NCI-H2107 treated with DMSO at 0.1 percent for 48 hours (cell line): ENCODE data around the gene C14orf119.

ENCODE experiments used
- DNase-seq: peaks from one replicate; lab custom pipeline; 2025; ENCODE audit not compliant: unreplicated experiment; lab: John Stamatoyannopoulos, UW

Gene C14orf119

GRCh38 chr14:23095196-23096108 is at the start of gene C14orf119:
C14orf119 (plus strand) TSS chr14:23095505; CDS start chr14:23097659, 2,154 bp downstream.
- DNase-seq: no peak

DNA sequence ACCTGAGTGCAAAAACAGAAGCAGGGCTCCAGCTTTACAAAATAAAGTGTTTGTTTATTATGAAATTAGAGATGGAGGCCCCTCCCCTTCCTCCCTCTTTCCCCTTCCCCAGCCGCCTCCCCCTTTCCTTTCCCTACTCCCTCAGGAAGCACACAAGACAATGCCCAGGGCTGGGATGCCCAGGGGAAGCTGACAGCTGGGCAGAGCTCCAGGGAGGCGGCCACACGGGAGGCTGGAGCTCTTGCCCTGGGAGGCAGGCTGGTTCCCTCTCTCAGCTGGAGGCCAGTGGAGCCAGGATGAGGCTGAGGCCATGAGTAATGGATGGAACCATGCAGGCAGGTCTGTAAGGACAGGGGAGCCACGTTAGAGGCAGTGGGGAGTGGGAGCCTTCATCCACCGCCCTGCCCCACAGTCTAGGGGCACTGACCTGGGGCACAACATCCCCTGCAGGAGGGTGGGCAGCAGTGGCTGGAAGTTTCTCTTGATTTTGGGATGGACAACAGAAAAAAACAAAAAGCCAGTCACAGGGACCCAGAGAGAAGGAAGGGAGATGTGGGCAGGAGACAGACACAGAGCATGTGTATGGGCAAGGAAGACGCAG is 48.2 kb upstream of the C14orf119 start:
- DNase-seq: no peak

- no peak for DNase-seq
Observed at GRCh38 chr14:23047751-23048693, 47.3 kb upstream of the C14orf119 start.

DNA sequence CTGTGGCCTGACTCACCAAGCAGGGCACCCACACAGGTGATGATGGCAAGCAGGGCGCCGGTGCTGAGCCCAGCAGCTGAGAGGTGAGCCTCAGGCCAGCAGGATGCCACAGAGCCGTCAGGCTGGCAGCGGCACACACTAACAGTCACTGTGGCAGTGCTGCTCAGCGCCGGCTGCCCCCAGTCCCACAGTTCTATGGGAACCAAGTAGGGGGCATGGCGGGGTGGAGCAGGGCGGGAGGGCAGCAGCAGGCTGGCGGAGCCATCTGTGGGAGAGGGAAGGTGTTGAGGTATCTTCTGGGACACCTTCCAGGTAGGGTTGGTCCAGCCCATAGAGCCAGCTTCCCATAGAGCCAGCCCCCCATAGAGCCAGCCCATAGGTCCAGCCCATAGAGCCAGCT is 46.3 kb upstream of the C14orf119 start:
- no peak for DNase-seq

DNA sequence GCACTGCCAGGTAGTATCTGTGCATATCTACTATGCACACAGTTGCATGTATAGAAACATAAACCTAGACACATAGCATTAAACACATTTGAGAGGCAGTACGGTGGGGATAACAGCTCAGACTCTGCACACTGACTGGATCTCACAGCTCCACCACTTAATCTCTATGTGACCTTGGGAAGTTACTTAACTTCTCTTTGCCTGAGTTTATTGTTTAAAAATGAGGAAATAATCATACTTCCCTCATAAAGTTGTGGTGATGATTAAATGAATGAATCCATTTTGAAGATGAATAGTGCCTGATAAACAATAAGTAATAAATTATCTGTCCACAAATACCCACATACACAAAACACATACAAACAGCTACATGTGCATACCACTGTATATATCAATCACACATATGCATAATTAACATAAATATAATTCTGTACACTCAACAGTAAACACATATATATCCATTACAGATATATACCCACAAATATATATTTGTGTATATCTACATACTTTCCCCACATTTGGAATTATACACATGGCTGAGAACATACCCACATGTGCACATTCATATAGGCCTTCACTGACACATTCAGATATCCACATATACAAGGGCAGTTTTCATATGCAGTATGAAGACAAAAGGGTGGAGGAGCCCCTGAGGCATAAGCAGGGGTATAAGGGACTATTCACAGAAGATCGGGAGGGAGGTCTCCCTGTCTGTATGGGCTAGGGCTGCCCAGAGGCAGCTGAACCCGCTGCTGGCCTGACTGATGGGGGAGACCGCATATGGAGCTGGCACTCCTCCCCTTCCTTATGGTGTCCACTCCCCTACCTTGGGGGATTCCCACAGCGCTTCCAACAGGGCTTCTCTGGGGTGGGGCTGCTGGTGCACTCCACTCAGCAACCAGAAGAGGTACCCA is 43.9 kb upstream of the C14orf119 start:
- DNase-seq: no peak

DNA sequence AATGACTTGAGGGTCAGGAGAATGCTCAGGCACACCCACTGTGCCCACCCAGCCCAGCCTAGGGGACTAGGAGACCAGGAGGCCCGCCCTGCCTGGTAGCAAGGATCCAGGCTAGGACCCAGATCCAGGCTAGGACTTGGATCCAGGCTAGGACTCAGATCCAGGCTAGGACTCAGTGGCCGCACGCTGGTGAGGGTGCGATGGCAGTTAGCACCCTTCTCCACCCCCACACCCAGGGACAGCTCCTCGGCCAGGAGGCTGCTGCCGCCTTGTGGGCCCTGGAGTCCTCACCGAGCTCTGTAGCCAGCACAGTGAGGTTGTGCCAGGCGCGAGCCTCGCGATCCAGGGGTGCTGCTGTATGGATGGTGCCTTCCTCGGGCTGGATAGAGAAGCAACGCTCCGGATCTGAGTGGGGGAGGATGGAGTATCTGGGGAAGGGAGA is 43.1 kb upstream of the C14orf119 start:
- no peak for DNase-seq

GRCh38 chr14:23052671-23053070 is 42.6 kb upstream of the C14orf119 start:
- no peak for DNase-seq

DNA sequence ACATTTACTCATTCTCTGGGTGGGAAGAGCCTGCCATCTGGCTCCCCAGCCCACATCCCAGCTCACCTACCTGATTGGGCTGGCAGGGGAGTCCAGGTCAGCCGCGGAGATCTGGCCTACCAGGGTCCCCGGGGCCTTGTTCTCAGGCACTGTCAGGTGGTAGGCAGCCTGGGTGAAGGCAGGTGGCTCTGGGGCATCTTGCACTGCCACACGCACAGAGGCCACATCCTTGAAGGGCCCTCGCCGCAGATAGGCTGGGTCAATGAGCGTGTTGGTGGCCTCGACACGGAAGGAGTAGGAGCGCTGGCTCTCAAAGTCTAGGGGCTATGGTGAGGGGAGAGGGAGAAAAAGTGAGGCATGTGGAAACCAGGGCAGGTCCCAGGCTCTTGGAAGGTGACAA is 41.9 kb upstream of the C14orf119 start:
- no peak for DNase-seq

GRCh38 chr14:23054000-23054811 is 41.1 kb upstream of the C14orf119 start:
- DNase-seq: no peak

- no peak for DNase-seq
Observed at GRCh38 chr14:23055147-23055550, 40.2 kb upstream of the C14orf119 start.

GRCh38 chr14:23055621-23056144 is 39.6 kb upstream of the C14orf119 start:
- no peak for DNase-seq

DNA sequence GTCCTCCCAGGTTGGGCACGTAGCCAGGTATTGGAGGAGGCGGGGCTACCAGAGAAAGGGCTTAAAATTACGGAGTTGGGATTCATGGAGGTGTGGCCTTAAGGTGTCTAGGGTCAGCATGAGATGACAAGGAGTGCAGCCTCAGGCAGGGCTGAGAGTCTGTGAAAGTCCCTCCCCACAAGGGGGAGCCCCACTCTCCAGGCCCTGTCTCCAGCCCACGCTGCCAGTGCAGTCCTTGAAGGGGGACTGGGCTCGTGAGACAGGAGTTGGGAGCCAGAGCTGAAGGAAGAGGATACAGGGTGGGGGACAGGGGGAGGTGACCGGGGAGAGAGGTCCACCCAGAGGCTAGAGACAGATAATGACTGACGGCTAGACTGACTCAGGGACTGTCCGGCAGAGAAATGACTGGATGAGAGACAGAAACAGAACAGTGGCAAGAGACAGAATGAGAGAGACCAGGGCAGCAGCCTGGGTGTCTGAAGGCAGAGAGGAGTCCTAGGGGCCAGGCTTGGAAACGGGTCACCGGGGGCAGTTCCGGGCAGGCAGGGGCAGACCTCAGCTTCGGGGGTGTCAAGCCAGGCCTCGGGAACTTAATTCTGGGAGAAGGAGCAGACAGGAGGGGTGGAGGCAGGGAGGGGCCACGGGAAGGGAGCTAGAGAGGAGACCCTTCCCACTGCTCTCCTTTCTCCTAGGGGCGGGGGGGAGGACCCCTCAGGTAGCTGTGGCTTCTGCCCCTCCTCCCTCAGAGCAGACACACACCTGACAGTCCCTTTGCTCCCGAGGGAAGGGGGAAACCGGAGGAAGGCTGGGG is 39.0 kb upstream of the C14orf119 start:
- DNase-seq: no peak

- DNase-seq: no peak
Observed at GRCh38 chr14:23056956-23057756, 38.1 kb upstream of the C14orf119 start, which contains the start of gene CDH24. CDH24 (minus strand) TSS chr14:23057520; CDS start chr14:23055733, 1,787 bp downstream.

DNA sequence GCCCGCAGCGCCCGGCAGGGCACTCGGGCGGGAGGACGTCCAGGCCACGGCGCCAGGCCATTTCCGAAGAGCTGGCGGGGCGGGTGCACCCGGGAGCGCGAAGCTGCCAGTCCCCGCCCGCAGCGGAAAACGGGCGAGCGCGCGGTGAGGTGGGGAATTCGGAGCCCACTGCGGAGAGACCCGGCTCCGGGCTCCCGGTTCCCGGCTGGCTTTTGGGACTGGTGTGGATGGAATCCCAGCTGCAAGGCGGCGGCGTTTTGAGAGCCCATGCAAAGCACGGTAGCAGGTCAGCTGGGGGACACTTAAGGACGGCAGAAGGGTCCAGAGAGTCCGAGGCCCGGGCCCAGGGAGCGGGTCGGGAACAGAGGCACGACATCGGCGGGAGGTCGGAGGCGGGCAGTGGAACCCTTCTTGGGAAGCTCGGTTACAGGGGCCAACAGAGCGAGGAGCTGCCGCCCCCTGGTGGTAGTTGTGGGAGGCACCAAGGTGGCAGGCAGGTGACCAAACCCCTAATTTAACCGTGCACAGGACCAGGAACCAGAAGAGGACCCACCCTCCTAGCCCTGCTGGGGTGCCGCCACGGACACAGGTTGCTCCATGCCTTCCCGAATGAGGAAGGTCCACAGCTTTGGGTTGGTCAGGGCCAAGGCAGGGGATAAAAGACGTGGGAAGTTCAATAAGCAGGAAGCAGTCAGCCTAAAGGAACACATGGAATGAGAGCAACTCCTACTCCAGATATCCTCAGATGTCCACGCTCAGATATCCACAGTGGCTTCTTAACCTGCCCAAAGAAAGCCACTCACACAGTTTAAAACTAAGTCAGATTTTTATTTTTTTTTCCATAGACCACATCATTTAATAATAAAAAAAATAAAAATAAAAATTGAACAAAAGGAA is 37.3 kb upstream of the C14orf119 start:
- no peak for DNase-seq

DNA sequence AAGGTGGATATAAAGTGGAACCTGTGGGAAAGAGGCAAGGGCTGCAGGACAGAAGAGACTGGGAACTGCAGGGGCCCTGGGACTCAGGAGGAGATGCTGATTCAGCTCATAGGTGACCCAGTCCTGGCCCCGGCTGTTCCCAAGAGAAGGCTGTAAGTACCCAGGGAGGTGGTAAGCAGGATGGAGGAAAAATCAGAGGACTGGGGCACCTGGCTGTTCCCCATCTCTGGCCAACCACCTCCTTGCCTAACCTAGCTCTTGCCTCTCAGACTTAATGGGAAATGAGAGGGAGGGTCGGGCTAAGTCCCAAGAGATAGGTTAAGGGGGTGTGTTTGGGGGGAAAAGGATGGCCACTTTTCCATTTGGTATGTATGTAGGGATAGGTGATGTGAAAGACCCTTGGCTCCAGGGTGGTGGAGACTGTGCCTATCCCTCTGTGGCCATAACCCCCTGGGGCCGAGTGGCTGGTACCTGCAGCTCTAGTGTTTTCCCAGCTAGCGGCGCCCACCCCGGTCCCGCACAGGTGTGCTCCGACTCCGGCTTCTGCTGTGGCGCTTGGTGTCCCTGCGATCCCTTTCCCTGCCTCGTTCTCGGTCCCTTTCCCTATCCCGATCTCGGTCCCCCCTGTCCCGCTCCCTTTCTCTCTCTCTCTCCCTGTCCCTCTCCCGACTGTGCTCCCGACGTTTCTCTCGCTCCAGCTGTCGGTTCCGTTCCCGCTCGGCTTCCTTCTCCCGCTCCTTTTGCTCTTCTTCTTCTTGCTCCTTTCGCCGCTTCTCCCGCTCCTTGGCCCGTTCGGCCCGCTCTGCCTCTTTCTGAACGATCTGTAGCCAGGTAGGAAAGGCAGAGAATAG is 36.4 kb upstream of the C14orf119 start:
- DNase-seq: no peak
